GM12874 (cell line): ENCODE data around the gene SPATS2.

Experiments used
- CTCF ChIP-seq: IDR thresholded peaks from 2 replicates; pipeline ENCODE4 v1.5.1; 2011; ENCODE audit warnings: low read depth, mild to moderate bottlenecking, control low read depth, low read length, moderate library complexity; ENCODE audit not compliant: insufficient read depth

The SPATS2 gene

DNA sequence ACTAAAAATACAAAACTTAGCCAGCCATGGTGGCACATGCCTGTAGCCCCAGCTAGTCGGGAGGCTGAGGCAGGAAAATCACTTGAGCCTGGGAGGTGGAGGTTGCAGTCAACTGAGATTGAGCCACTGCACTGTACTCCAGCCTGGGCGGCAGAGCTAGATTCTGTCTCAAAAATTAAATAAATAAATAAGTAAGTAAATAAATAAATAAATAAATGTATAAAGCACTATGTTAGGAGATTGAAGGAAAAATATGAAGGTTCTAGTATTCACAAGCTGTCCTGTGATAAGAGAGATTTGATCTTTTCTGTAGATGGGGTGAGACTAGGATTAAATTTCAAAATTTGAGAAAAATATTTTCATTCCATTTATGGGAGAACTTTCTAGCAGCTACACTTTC is 14.9 kb upstream of the SPATS2 start:
- no peak for TF ChIP-seq CTCF

DNA sequence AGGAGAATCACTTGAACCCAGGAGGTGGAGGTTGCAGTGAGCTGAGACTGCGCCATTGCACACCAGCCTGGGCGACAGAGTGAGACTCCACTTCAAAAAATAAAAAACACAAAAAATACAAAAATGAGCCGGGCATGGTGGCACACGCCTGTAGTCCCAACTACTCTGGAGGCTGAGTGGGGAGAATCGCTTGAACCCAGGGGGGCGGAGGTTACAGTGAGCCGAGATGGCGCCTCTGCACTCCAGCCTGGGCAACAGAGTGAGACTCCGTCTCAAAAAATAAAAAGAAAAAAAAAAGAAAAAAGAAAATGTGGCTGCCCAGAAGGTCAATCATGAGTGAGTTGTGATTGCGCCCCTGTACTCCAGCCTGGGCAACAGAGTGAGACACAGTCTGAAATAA is 11.3 kb upstream of the SPATS2 start:
- no peak for TF ChIP-seq CTCF

- TF ChIP-seq CTCF, result no peak
Observed at GRCh38 chr12:49357103-49357678, 10.1 kb upstream of the SPATS2 start.

DNA sequence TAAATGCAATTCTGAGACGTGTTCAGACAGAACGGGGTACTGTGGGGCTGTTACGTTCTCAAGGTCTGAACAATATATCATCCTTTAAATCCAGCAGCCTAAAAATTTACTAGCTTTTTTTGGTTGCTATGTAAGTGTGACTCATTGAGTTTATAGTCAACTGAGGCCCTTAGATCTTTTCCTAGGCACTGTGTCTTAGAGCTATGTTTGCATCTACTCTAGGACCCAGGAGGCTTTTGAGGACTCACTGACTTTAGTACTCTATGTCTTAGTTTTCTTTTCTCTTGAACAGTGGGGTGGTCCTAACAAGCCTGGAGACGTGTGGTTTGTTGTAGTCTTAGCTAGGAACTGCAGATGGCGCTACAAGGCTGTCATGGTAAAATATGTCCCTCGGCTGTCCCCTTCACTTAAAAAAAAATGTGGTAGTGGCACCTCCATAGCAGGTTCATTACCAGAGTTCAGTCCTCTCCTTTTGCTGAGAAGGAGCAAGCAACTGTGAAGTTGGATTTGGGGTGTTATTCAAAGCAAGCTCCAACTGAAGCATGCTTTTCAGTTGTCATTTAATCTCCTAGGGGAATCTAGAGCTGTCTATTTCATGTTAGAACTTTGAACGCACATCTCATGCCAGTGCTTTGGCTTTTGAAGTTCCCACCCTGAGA is 8.7 kb upstream of the SPATS2 start:
- peak; percentile 73 for TF ChIP-seq CTCF

DNA sequence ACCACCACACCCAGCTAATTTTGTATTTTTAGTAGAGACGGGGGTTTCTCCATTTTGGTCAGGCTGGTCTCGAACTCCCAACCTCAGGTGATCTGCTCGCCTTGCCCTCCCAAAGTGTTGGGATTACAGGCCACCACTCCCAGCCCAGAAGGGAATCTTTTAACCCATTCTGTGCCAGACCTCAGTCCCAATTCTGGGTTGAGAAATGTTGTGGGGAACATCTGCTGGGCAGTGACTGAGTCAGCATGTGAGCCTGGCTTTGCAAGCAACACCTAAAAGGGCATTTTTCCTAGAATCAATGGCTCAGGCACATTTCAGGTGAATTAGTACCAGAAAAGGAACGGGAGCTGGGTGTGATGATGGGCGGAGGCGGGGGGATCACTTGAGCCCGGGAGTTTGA is 7.6 kb upstream of the SPATS2 start:
- no peak for TF ChIP-seq CTCF

- no peak for TF ChIP-seq CTCF
Observed at GRCh38 chr12:49362077-49362476, 5.2 kb upstream of the SPATS2 start.

DNA sequence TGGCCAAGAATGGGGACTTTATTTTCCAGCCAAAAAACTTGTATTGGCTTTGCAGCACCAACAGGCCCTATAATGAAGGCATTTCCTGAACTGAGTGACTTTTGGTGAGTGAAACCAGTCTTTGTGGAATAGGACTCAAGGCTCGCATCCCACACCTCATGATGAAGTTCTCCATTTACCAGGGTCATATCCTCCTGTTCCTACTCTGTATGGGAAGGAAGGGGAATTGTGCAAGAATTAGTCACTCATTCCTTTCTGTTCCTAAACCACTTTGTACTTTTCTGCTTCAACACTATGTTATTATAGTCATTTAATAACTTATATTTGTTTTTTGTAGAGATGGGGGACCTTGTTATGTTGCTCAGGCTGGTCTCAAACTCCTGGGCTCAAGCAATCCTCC is 2.3 kb upstream of the SPATS2 start:
- no peak for TF ChIP-seq CTCF
